Fibroblast of lung (primary cell): ENCODE results near the gene HCN1.

Experiments used
- CTCF ChIP-seq, 2 donors: IDR thresholded peaks in 1 of 2; conservative IDR thresholded peaks in 1 of 2; 1 replicate in 1 of 2; 2 replicates in 1 of 2; pipeline ENCODE4 v1.5.1; 2011 to 2012; ENCODE audit warnings: low read length in 2 of 2, control low read depth in 1 of 2, inconsistent platforms in 1 of 2, low read depth in 1 of 2, mild to moderate bottlenecking in 1 of 2
- EZH2 ChIP-seq: IDR thresholded peaks from 2 replicates; pipeline ENCODE4 v1.5.1; 2012; ENCODE audit warnings: low read length, control low read depth, mild to moderate bottlenecking; ENCODE audit errors: missing control alignments

GRCh38 chr5:45252978-45253377 is 443.2 kb downstream of the HCN1 start:
- TF ChIP-seq CTCF (conservative IDR thresholded peaks at IDR 0.05 in 1 of 2, IDR thresholded peaks at IDR 0.05 in 1 of 2; ENCODE audit: low read depth in 1 of 2, low read length in 2 of 2) (no peak), EZH2 (no peak)
